Psoas muscle (tissue), 8 donors: ENCODE data around the gene GMFB. TPM values are rescaled to one million over a fixed set of nuclear protein-coding genes. Genes with fewer than 3 reads are reported as not detected.

Experiments
- ATAC-seq, 4 donors: fragments of 200-7000 bp; cut with Tn5 transposase; one replicate each; pipeline ENCODE4 v1.9.1; 2020; ENCODE audit warnings: moderate library complexity in 3 of 4, mild to moderate bottlenecking in 2 of 4
- DNase-seq, 2 donors: peaks; one replicate each; pipeline ENCODE4 v3.0.0-alpha.2; 2020
- H3K27ac ChIP-seq: fragments of 200-600 bp; one replicate; pipeline ENCODE4 v1.8.0; 2022
- H3K27me3 ChIP-seq, 3 donors: fragments of 200-600 bp in 1 of 3; one replicate each; pipeline versions ENCODE4 v1.6.1 to v1.8.0; 2013 to 2022; ENCODE audit warnings: low read length in 2 of 3, mild to moderate bottlenecking in 2 of 3, moderate library complexity in 1 of 3; ENCODE audit not compliant: insufficient read depth in 3 of 3
- H3K36me3 ChIP-seq, 2 donors: fragments of 200-600 bp in 1 of 2; one replicate each; pipeline versions ENCODE4 v1.6.1 to v1.8.0; 2013 to 2022; ENCODE audit warnings: low read depth in 1 of 2, mild to moderate bottlenecking in 1 of 2, moderate library complexity in 1 of 2; ENCODE audit not compliant: insufficient read depth in 1 of 2
- H3K4me1 ChIP-seq: fragments of 200-600 bp; one replicate; pipeline ENCODE4 v1.8.0; 2022
- H3K4me3 ChIP-seq: fragments of 200-600 bp; one replicate; pipeline ENCODE4 v1.8.0; 2022; ENCODE audit warnings: mild to moderate bottlenecking
- H3K9me3 ChIP-seq: fragments of 200-600 bp; one replicate; pipeline ENCODE4 v1.8.0; 2022
- WGBS, 3 donors: extraction: QIAGEN DNeasy Blood & Tissue Kit; methylation state at CpG; one replicate each; pipeline versions ENCODE4 v1.1.6 to v1.1.7; 2013; 5-methylcytosine and 5-hydroxymethylcytosine counted together
- intact Hi-C, 2 donors: fragments of 100-400 bp; cut with DNase I; formaldehyde crosslinking; loops; one replicate each; pipeline versions ENCODE4 v1.11.0 to v1.14.2; 2022
- polyA plus RNA-seq, 3 donors: library from polyadenylated mRNA; stranded (reverse); fragments of 200-250 nt; gene quantifications; one replicate each; pipeline ENCODE4 v1.2.3, GENCODE V29; 2013
- total RNA-seq, 4 donors: library from RNA; stranded (reverse); fragmentation: NEBNext Ultra II Directional in 2 of 4; extraction: Animal tissue kit (Norgen Biotek cat#: 25700) in 2 of 4; gene quantifications; one replicate each; pipeline versions ENCODE4 v1.2.1 to v1.2.4, GENCODE V29; 2021 to 2023
- TF ChIP-seq, protein P1 (sequence below): fragments of 200-600 bp; IDR thresholded peaks from one replicate; pipeline ENCODE4 v1.8.0; 2022; ENCODE audit warnings: antibody characterized with exemption
- donor health status: healthy with polysubstance abuse.
- donor health status: DM: no; HTN: no; CAD: no; lungs with moderate emphysema.
- donor health status: Bipolar disorder and iron deficiency.
- donor health status: healthy.
- donor health status: DM: yes; HTN: yes; CAD: no.
- donor health status: DM: no; HTN: no; CAD: no.
- donor health status: DM: no; HTN: no; CAD: no.
- donor health status: DM: yes; HTN: yes; CAD: no.

GMFB gene
- total and polyA plus RNA-seq, 7 donors: 5.0 to 22.9 (median 14.5) TPM

DNA sequence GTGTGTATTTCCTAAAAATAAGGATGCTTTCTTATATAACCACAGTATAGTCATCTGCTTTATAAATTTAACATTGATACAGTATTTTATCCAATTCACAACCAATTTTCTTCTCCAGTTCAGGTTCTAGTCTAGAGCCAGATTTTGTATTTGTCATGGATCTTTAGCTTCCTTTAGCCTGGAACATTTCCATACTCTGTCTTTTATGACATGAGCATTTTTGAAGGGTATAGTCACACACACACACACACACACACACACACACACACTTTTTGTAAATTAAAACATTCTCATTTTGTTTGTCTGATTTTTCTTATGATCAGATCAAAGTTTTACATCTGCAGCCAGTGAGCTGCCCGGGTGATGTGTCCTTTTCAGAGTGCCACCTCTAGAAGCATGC, 46.3 kb upstream of the GMFB start:
- intact Hi-C loops: no loop called here
- WGBS, 3 donors: 48 to 79% (median 64%) methylated on average over 1 of the region's 1 CpG
- TF ChIP-seq, protein P1, sequence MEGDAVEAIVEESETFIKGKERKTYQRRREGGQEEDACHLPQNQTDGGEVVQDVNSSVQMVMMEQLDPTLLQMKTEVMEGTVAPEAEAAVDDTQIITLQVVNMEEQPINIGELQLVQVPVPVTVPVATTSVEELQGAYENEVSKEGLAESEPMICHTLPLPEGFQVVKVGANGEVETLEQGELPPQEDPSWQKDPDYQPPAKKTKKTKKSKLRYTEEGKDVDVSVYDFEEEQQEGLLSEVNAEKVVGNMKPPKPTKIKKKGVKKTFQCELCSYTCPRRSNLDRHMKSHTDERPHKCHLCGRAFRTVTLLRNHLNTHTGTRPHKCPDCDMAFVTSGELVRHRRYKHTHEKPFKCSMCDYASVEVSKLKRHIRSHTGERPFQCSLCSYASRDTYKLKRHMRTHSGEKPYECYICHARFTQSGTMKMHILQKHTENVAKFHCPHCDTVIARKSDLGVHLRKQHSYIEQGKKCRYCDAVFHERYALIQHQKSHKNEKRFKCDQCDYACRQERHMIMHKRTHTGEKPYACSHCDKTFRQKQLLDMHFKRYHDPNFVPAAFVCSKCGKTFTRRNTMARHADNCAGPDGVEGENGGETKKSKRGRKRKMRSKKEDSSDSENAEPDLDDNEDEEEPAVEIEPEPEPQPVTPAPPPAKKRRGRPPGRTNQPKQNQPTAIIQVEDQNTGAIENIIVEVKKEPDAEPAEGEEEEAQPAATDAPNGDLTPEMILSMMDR: no peak
- DNase-seq (no peak), ATAC-seq (no peak)
- Histone ChIP-seq H3K27ac (no peak overlapping the region), H3K27me3 (no peaks in the 10 kb centered on the region), H3K4me1 (no peaks in the 10 kb centered on the region), H3K9me3 (no peaks in the 10 kb centered on the region), H3K4me3 (no peak overlapping the region), H3K36me3 (peaks cover 0 to 48% of the 10 kb centered on the region in 2 donors)

DNA sequence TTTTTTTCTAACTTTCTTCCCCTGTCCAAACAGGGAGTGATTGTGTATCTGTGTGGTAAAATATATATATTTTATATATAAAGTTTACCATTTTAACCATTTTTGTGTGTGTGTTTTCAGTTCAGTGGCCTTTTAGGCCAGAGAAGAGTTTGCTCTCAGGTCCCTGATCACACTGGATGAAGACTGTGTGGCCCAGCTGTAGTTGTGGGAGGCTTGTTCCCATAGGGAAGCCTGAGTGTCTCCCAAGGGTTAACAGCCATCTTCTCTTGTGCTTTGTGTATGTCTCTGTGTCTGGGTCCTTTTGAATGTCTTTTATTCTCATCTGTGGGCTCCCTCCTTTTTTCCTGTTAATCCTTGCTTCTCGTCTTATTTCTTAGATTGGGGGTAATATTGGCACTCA, 44.3 kb upstream of the GMFB start:
- H3K36me3 ChIP-seq: peaks cover 0 to 42% of the 10 kb centered on the region in 2 donors
- no peaks in the 10 kb centered on the region for H3K4me1 ChIP-seq
- intact Hi-C loops: no loop called here

DNA sequence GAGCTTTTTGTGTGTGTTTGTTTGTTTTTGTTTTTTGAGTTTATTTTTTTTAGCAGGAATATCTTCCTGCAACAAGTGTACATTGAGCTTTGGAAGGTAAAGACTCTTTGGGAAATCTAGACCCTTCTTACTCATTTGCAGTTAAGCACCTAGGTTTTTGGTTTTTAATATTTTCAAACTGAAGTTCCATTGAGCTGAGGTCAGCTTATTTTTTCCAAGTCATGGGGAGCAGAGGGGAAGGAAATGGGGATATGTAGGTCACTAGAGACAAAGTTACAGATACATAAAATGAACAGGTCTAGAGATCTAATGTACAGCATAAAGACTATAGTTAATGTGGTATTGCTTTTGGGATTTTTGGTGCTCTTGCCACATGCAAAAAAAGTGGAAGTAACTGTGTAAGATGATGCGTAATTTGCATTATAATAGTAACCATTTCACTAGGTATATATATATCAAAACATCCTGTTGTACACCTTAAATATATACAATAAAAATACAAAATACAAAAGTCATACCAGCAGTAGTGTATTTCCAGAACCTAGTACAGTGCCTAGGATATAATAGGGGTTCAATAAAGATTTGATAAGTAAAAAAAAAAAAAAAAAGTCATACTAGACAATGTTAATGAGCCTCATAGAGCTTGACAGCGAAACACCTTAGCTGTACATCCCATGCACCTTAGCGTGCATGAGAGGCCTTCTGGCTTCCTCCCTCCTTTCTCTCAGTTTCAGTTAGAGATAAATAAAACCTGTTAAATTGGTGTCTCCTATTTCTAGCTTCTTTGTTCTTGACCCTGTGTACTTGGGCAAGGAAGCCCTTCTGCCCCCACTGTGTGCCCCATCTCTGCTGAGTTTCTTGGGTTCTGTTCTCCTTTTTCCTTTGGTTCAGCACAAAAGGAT, 43.6 kb upstream of the GMFB start:
- Histone ChIP-seq H3K4me1 (no peaks in the 10 kb centered on the region), H3K27ac (no peak overlapping the region), H3K36me3 (peaks cover 0 to 41% of the 10 kb centered on the region in 2 donors), H3K4me3 (no peak overlapping the region), H3K9me3 (no peaks in the 10 kb centered on the region), H3K27me3 (no peaks in the 10 kb centered on the region)
- 92 to 98% (median 98%) methylated on average over 3 of the region's 3 CpGs for WGBS, 3 donors
- DNase-seq (no peak), ATAC-seq (no peak)
- TF ChIP-seq, protein P1: no peak
- intact Hi-C loops: no loop called here

More for the DNA sequence above, 44.3 kb upstream of the GMFB start:
- Histone ChIP-seq H3K27ac (no peak overlapping the region), H3K27me3 (no peaks in the 10 kb centered on the region), H3K9me3 (no peaks in the 10 kb centered on the region), H3K4me3 (no peak overlapping the region)
- ATAC-seq (no peak), DNase-seq (no peak)
- TF ChIP-seq, protein P1: no peak
- WGBS, 3 donors: 86 to 88% (median 87%) methylated on average over 1 of the region's 1 CpG

DNA sequence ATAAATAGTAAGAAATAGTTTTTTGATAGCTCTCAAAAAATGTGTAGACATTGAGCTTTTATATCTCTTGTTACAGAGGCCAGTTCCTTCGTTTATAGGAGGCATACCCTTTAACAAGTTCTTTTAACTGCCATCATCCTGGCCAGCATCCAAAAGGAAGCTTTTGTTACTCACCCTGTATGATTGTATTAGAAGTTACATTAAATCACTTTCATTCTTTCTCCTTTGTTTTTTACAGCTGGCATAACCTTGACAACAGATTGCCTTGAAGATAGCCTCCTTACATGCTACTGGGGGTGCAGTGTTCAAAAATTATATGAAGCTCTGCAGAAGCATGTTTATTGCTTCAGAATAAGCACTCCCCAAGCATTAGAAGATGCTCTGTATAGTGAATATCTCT, 41.0 kb upstream of the GMFB start:
- no peak overlapping the region for H3K4me3 ChIP-seq
- ATAC-seq (no peak), DNase-seq (no peak)
- H3K9me3 ChIP-seq: no peaks in the 10 kb centered on the region
- peaks cover 0 to 57% of the 10 kb centered on the region in 2 donors for H3K36me3 ChIP-seq
- H3K4me1 ChIP-seq: no peaks in the 10 kb centered on the region
- WGBS, 3 donors: 49 to 54% (median 53%) methylated on average over 1 of the region's 1 CpG
- TF ChIP-seq, protein P1: no peak
- intact Hi-C loops: no loop called here
- no peaks in the 10 kb centered on the region for H3K27me3 ChIP-seq
- H3K27ac ChIP-seq: no peak overlapping the region
